BE2C (cell line): ENCODE results near the gene CEP41.

Experiments used
- DNase-seq: peaks from one replicate; pipeline ENCODE4 v3.0.0-alpha.2; 2020
- H3K27me3 ChIP-seq: fragments of 250-450 bp; sonication (Bioruptor Pico); 2 replicates; pipeline ENCODE4 v1.5.1; 2020; ENCODE audit warnings: mild to moderate bottlenecking
- H3K36me3 ChIP-seq: fragments of 250-450 bp; sonication (Bioruptor Pico); 2 replicates; pipeline ENCODE4 v1.5.1; 2020; ENCODE audit warnings: mild to moderate bottlenecking
- H3K4me1 ChIP-seq: fragments of 250-450 bp; sonication (Bioruptor Pico); 2 replicates; pipeline ENCODE4 v1.5.1; 2020
- H3K4me3 ChIP-seq: 2 replicates; pipeline ENCODE4 v1.5.1; 2011; ENCODE audit warnings: low read depth, low read length
- H3K9me3 ChIP-seq: fragments of 250-450 bp; sonication (Bioruptor Pico); 2 replicates; pipeline ENCODE4 v1.5.1; 2020
- TF ChIP-seq, protein P1 (sequence below): IDR thresholded peaks from 2 replicates; pipeline ENCODE4 v1.5.1; 2012; ENCODE audit warnings: mild to moderate bottlenecking, low read depth, low read length

Gene CEP41

GRCh38 chr7:130476297-130477150 is 35.7 kb upstream of the CEP41 start:
- no peak overlapping the region for H3K4me3 ChIP-seq
- H3K27me3 ChIP-seq: no peaks in the 10 kb centered on the region
- H3K9me3 ChIP-seq: no peaks in the 10 kb centered on the region; the same call in 1 of the 2 replicates
- TF ChIP-seq, protein P1, sequence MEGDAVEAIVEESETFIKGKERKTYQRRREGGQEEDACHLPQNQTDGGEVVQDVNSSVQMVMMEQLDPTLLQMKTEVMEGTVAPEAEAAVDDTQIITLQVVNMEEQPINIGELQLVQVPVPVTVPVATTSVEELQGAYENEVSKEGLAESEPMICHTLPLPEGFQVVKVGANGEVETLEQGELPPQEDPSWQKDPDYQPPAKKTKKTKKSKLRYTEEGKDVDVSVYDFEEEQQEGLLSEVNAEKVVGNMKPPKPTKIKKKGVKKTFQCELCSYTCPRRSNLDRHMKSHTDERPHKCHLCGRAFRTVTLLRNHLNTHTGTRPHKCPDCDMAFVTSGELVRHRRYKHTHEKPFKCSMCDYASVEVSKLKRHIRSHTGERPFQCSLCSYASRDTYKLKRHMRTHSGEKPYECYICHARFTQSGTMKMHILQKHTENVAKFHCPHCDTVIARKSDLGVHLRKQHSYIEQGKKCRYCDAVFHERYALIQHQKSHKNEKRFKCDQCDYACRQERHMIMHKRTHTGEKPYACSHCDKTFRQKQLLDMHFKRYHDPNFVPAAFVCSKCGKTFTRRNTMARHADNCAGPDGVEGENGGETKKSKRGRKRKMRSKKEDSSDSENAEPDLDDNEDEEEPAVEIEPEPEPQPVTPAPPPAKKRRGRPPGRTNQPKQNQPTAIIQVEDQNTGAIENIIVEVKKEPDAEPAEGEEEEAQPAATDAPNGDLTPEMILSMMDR: no peak
- no peaks in the 10 kb centered on the region for H3K36me3 ChIP-seq
- DNase-seq: no peak
- no peaks in the 10 kb centered on the region for H3K4me1 ChIP-seq

GRCh38 chr7:130475776-130476175 is 35.0 kb upstream of the CEP41 start:
- Histone ChIP-seq H3K36me3 (no peaks in the 10 kb centered on the region), H3K27me3 (no peaks in the 10 kb centered on the region), H3K9me3 (no peaks in the 10 kb centered on the region; the same call in 1 of the 2 replicates), H3K4me1 (no peaks in the 10 kb centered on the region), H3K4me3 (no peak overlapping the region)
- TF ChIP-seq, protein P1: no peak
- DNase-seq: no peak

DNA sequence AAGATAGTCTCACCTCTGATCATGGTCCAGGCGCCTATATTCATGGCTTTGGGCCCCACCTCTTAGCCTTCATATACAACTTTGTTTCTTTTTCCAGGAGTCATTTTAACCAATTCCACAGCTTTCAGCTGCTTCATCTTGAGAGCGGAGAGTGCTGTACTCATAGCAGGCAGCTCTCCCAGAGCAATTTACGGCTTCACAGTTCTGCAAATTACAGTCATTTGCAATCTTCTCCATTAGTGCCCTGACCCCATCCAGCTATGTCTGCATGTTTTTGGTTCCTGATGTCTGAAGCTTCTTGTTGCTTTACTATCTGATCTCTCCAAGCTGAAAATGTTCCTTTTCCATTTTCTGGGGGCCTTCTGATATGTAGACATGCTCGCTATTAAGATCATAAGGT is 33.1 kb upstream of the CEP41 start:
- H3K36me3 ChIP-seq: no peaks in the 10 kb centered on the region
- no peaks in the 10 kb centered on the region for H3K4me1 ChIP-seq
- TF ChIP-seq, protein P1: no peak
- H3K9me3 ChIP-seq: no peaks in the 10 kb centered on the region; the same call in 1 of the 2 replicates
- no peak overlapping the region for H3K4me3 ChIP-seq
- H3K27me3 ChIP-seq: no peaks in the 10 kb centered on the region; the same call in 1 of the 2 replicates
- DNase-seq: no peak

DNA sequence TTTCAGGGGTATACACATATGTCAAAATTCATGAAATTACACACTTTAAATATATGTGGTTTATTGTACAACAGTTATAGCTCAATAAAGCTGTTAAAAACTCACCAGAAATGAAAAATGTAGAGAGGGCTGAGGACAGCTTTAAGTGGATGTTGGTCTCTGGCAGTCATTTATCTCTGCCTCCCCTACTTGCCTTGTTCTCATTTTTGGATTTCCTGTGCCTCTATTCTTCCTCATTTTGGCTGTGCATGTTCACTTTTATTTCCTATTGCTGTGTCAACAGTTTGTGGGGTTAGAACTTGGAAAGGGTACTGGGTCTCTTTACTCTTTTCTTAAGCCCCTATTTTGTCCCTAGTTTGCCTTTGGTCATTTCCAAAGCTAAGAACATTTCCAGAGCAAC is 32.5 kb upstream of the CEP41 start:
- TF ChIP-seq, protein P1: no peak
- no peak for DNase-seq
- H3K4me3 ChIP-seq: no peak overlapping the region
- no peaks in the 10 kb centered on the region; the same call in 1 of the 2 replicates for H3K27me3 ChIP-seq
- H3K36me3 ChIP-seq: no peaks in the 10 kb centered on the region
- H3K4me1 ChIP-seq: no peaks in the 10 kb centered on the region
- H3K9me3 ChIP-seq: no peaks in the 10 kb centered on the region; the same call in 1 of the 2 replicates

GRCh38 chr7:130471974-130472373 is 31.2 kb upstream of the CEP41 start:
- no peak for DNase-seq
- TF ChIP-seq, protein P1: no peak
- H3K36me3 ChIP-seq: no peaks in the 10 kb centered on the region
- no peak overlapping the region for H3K4me3 ChIP-seq
- H3K9me3 ChIP-seq: no peaks in the 10 kb centered on the region
- no peaks in the 10 kb centered on the region; the same call in 1 of the 2 replicates for H3K27me3 ChIP-seq
- H3K4me1 ChIP-seq: no peaks in the 10 kb centered on the region

DNA sequence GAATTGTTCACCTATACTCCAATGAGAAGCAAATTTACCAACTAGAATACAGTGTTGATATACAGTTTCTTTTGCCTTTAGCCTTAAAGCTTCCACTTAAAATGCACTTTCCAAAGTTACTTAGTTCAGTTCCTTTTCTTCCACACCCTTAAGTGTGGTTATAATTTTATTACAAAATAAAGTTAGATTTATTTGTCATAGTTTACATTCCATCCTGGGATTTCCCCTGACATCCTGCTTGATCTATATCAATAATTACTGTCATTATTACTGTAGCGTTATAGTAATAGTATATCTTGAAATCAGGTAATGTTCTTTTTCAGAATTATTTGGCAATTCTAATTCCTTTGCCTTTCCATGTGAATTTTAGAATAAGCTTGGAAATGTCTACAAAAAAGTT is 27.8 kb upstream of the CEP41 start:
- no peak for DNase-seq
- H3K4me3 ChIP-seq: no peak overlapping the region
- H3K4me1 ChIP-seq: no peaks in the 10 kb centered on the region
- TF ChIP-seq, protein P1: no peak
- H3K36me3 ChIP-seq: no peaks in the 10 kb centered on the region
- no peaks in the 10 kb centered on the region for H3K9me3 ChIP-seq
- no peaks in the 10 kb centered on the region; the same call in 1 of the 2 replicates for H3K27me3 ChIP-seq
